ENCODE measurements around the gene STRAP. TPM values are rescaled to one million over a fixed set of nuclear protein-coding genes. Genes with fewer than 3 reads are reported as not detected.

The STRAP gene
- total and polyA plus RNA-seq, 2 of the 13 experiments (the other 11 are each of a cell fraction or from before 2014, with no cell fraction given): 66.9 to 118 TPM

GRCh38 chr12:15856097-15856982, 25.8 kb upstream of the STRAP start:
- BruUV-seq (replicated peaks): no TSS peak
- WGBS (ENCODE audit: low lambda C conversion rate): 14% methylated on average over 8 of the region's 8 CpGs
- intact Hi-C loops (cut with micrococcal nuclease; ENCODE audit: unreplicated experiment): loop anchor here (1.0 to 10.0 kb wide), 5 partner anchors 42 to 580 kb away; no protein-coding TSS in a partner anchor
- no peaks in the 10 kb centered on the region for H4K20me1 ChIP-seq (ENCODE audit: insufficient read depth, low read length)
- FAIRE-seq (no peak), DNase-seq (ENCODE audit: low spot score) (peak; percentile 63), ATAC-seq (peak; percentile 62)
- ChIA-PET POLR2A (no interaction called here), CTCF (ENCODE audit: low intra/inter-chr PET ratio, low total read pairs) (interaction anchor here (0.7 to 6.9 kb wide), 5 partner anchors 84 to 580 kb away, joined by 3 to 84 read pairs (median 14); no protein-coding TSS in a partner anchor)
- H2AFZ ChIP-seq (ENCODE audit: low read length): no peak overlapping the region
- no peaks in the 10 kb centered on the region for H3K27me3 ChIP-seq (ENCODE audit: control insufficient read depth in 1 of 2, insufficient read depth in 2 of 2, low read length in 2 of 2)
- no peak overlapping the region for H3K27ac ChIP-seq (ENCODE audit: extremely low read length, insufficient read depth, low read length)
- no peak overlapping the region for H3K9ac ChIP-seq (ENCODE audit: insufficient read depth, low read depth, low read length)
- no peaks in the 10 kb centered on the region for H3K9me3 ChIP-seq (ENCODE audit: low read length)
- no peak overlapping the region for H3K4me3 ChIP-seq (replicated peaks in 1 of 3; ENCODE audit: insufficient read depth in 1 of 3, low read depth in 2 of 3, low read length in 3 of 3)
- in situ Hi-C loops (cut with HindIII; ENCODE audit: extremely low pct_ligation_motif_present, low pct_unique_long_range_greater_than_20kb): loop anchor here (5.0 to 10.0 kb wide), 3 partner anchors 269 to 582 kb away; no protein-coding TSS in a partner anchor
- H3K4me2 ChIP-seq (ENCODE audit: low read depth, low read length): no peak overlapping the region
- peaks cover 12% of the 10 kb centered on the region for H3K4me1 ChIP-seq (ENCODE audit: insufficient read depth, low read length)
- no peaks in the 10 kb centered on the region for H3K36me3 ChIP-seq (replicated peaks in 1 of 2; ENCODE audit: control insufficient read depth in 1 of 2, insufficient read depth in 2 of 2, low read length in 2 of 2)
- no peaks in the 10 kb centered on the region for H3K79me2 ChIP-seq (ENCODE audit: insufficient read depth, low read length)
- no peak for TF ChIP-seq MAX (IDR thresholded peaks at IDR 0.05)
- TF ChIP-seq CEBPB (IDR thresholded peaks at IDR 0.05; ENCODE audit: borderline replicate concordance, low read depth, low read length): no peak
- no peak for TF ChIP-seq BCL3 (CRISPR knock-in tag; IDR thresholded peaks at IDR 0.05)
- TF ChIP-seq ZNF431 (CRISPR knock-in tag; IDR thresholded peaks at IDR 0.05; ENCODE audit: borderline replicate concordance, low read depth): no peak
- peak; percentile 95 for TF ChIP-seq STAG1 (CRISPR knock-in tag; IDR thresholded peaks at IDR 0.05)
- no peak for TF ChIP-seq FOXA1 (IDR thresholded peaks at IDR 0.05)
- no peak for TF ChIP-seq FOXA1 (CRISPR knock-in tag; IDR thresholded peaks at IDR 0.05)
- TF ChIP-seq MLLT10 (CRISPR knock-in tag; IDR thresholded peaks at IDR 0.05): no peak
- peak; percentile 97 for TF ChIP-seq SMC3 (IDR thresholded peaks at IDR 0.05; ENCODE audit: low read length)
- no peak for TF ChIP-seq PBX2 (CRISPR knock-in tag; IDR thresholded peaks at IDR 0.05)
- no peak for TF ChIP-seq PITX1 (CRISPR knock-in tag; IDR thresholded peaks at IDR 0.05)
- TF ChIP-seq ZNF652 (CRISPR knock-in tag; IDR thresholded peaks at IDR 0.05; ENCODE audit: borderline replicate concordance, low read depth): peak; percentile 90
- TF ChIP-seq ZNF770 (CRISPR knock-in tag; IDR thresholded peaks at IDR 0.05): 0 out of 2 replicates have a peak, but pooled peaks have one; percentile 45
- TF ChIP-seq CTCF (CRISPR knock-in tag; IDR thresholded peaks at IDR 0.05): peak; percentile 76
- no peak for TF ChIP-seq DR1 (CRISPR knock-in tag; IDR thresholded peaks at IDR 0.05)
- no peak for TF ChIP-seq ZNF12 (CRISPR knock-in tag; IDR thresholded peaks at IDR 0.05)
- no peak for TF ChIP-seq ZFP36 (IDR thresholded peaks at IDR 0.05; ENCODE audit: borderline replicate concordance, low read depth, low read length, partially characterized antibody)
- peak; percentile 74 for TF ChIP-seq RAD21 (CRISPR knock-in tag; IDR thresholded peaks at IDR 0.05)
- no peak for TF ChIP-seq RXRA (CRISPR knock-in tag; IDR thresholded peaks at IDR 0.05)

Data from HepG2 (cell line).